ENCODE measurements around the gene NXN. TPM values are rescaled to one million over a fixed set of nuclear protein-coding genes. Genes with fewer than 3 reads are reported as not detected.

Gene NXN
- total RNA-seq, 6 experiments from 2014 or later, result 2.7 to 9.5 (median 8.0) TPM

DNA sequence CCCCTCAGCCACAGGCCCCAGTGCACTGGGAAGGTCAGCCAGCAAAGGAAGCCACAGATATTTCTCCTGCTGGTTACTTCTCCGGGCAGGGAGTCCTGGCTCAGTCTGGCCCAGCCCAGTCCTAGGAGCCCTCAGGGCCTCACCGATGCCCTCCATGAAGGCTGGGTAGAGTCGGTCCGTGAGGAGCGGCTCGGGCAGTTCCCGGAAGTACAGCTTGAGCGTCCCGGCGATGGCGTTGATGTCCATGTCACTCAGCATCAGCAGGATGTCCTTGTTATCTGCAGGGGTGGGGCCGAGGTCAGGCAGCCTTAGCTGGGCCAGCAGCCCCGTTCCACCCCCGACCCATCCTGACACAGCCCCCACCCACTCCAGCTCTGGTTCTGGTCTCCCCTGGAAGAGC, 31.0 kb upstream of the NXN start:
- Histone ChIP-seq H3K4me1 (peaks cover 0 to 7% (median 3%) of the 10 kb centered on the region in 4 donors), H3K9me3 (no peaks in the 10 kb centered on the region), H3K27ac (no peak overlapping the region), H3K27me3 (no peaks in the 10 kb centered on the region), H3K36me3 (peaks cover 0 to 6% (median 0%) of the 10 kb centered on the region in 4 donors), H3K4me3 (no peak overlapping the region)
- ATAC-seq (no peak), DNase-seq (no peak)
- intact Hi-C loops (cut with DNase I), result no loop called here
- TF ChIP-seq, protein P1, sequence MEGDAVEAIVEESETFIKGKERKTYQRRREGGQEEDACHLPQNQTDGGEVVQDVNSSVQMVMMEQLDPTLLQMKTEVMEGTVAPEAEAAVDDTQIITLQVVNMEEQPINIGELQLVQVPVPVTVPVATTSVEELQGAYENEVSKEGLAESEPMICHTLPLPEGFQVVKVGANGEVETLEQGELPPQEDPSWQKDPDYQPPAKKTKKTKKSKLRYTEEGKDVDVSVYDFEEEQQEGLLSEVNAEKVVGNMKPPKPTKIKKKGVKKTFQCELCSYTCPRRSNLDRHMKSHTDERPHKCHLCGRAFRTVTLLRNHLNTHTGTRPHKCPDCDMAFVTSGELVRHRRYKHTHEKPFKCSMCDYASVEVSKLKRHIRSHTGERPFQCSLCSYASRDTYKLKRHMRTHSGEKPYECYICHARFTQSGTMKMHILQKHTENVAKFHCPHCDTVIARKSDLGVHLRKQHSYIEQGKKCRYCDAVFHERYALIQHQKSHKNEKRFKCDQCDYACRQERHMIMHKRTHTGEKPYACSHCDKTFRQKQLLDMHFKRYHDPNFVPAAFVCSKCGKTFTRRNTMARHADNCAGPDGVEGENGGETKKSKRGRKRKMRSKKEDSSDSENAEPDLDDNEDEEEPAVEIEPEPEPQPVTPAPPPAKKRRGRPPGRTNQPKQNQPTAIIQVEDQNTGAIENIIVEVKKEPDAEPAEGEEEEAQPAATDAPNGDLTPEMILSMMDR (IDR thresholded peaks at IDR 0.05), result no peak
- no peak for TF ChIP-seq POLR2A (IDR thresholded peaks at IDR 0.05)
- WGBS (ENCODE audit: insufficient coverage, low coverage, low lambda C conversion rate, missing lambda C conversion rate), result 70% methylated on average over 2 of the region's 14 CpGs

DNA sequence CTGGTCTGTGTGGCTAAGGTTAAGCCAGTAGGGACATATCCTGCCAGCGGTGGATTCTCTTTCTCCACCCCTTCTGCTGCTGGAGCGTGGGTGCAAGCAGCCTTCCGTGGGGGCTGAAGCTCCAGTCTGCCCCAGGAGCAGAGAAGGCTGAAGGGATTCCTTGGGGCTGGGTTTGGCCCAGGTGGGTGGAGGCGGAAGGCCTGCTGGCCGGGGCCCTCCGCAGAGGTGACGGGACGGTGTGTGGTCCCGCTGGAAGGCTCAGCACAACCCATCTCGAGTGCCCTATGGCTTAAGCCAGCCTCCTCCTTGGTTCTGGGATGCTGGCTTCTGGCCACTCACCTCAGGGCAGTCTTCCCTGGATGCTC, 30.5 kb upstream of the NXN start:
- Histone ChIP-seq H3K27me3 (no peaks in the 10 kb centered on the region), H3K36me3 (peaks cover 0 to 6% (median 0%) of the 10 kb centered on the region in 4 donors), H3K4me1 (peaks cover 0 to 11% (median 4%) of the 10 kb centered on the region in 4 donors), H3K27ac (no peak overlapping the region), H3K9me3 (no peaks in the 10 kb centered on the region), H3K4me3 (no peak overlapping the region)
- no peak for ATAC-seq
- intact Hi-C loops (cut with DNase I), result no loop called here
- DNase-seq, result peak in 1 of 3 donors; percentile 9
- WGBS (ENCODE audit: insufficient coverage, low coverage, low lambda C conversion rate, missing lambda C conversion rate), result 80% methylated on average over 7 of the region's 10 CpGs
- TF ChIP-seq POLR2A (IDR thresholded peaks at IDR 0.05), result no peak
- TF ChIP-seq, protein P1 (IDR thresholded peaks at IDR 0.05), result no peak

DNA sequence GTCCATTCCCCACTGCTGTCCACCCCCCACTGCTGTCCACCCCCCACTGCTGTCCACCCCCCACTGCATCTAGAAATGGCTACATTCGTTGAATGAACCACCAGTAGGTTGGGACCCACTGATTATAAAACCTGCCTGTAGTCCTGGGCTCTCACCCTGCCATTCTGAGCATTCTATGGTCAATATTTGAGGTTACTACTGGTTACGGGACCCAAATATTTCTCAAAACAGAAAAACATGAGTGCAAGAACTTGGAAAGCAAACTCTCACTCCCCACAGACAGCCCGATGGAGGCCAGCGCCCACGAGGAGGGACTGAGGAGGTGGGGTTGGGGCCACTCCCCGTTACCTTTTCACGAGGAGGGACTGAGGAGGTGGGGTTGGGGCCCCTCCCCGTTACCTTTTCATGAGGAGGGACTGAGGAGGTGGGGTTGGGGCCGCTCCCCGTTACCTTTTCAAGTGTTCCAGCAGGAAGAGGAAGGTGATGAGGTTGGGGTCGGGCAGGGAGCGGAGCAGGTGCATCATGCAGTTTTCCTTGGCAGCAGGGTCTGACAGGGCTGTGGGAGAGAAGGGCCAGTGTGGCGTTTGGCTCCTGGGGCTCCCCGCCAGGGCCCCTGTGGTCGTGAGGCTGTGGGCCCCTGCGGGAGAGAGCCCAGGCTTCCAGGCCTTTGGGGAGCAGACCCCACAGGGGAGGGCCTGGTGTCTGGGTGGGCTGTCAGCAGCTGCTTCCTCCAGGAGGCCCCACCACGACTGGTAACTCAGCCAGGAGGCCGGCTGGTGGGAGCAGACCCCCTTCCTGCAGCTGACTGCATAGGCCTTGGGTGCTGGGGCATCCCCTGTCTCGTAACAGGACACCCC, 29.9 kb upstream of the NXN start:
- WGBS (ENCODE audit: insufficient coverage, low coverage, low lambda C conversion rate, missing lambda C conversion rate), result 55% methylated on average over 7 of the region's 19 CpGs
- H3K4me1 ChIP-seq, result peaks cover 0 to 12% (median 4%) of the 10 kb centered on the region in 4 donors
- ATAC-seq (no peak), DNase-seq (no peak)
- no peaks in the 10 kb centered on the region for H3K9me3 ChIP-seq
- TF ChIP-seq, protein P1 (IDR thresholded peaks at IDR 0.05), result no peak
- TF ChIP-seq POLR2A (IDR thresholded peaks at IDR 0.05), result no peak
- no peak overlapping the region for H3K27ac ChIP-seq
- intact Hi-C loops (cut with DNase I), result no loop called here
- no peak overlapping the region for H3K4me3 ChIP-seq
- H3K27me3 ChIP-seq, result no peaks in the 10 kb centered on the region
- H3K36me3 ChIP-seq, result peaks cover 0 to 6% (median 0%) of the 10 kb centered on the region in 4 donors

DNA sequence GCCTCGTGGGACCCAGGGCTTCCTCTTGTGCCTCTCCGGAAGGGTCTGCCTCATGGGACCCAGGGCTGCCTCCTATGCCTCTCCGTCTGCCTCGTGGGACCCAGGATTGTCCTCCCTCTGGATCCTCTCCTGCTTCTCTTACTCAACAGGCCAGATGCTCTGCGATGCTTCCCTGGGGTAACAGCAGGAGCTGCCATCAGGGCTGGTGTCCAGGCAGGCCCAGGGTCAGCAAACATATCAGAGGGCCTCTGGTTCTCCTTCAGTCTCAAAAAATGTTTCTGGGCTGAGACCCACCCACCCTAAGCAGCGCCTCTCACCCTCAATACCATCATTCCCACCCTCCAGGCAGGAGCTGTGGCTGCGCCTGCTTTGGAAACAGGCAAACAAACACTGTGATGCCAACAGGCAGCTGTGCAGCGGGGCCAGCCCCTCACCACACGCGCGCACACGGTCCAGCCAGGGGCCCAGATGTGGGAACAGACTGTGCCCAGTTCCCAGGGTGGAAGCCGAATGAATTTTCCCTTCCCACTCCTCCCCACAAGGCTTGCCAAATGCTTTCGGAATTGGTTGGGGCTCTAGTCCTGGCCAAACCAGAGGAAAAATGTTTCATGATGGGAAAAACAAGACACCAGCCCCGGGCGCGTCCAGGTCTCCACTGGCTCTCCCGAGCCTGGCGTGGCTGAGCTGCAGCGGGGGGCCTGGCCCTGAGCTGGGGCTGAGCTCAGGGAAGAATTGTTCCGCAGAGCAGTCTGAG, 28.6 kb upstream of the NXN start:
- Histone ChIP-seq H3K27me3 (no peaks in the 10 kb centered on the region), H3K9me3 (no peaks in the 10 kb centered on the region), H3K4me3 (no peak overlapping the region), H3K27ac (no peak overlapping the region), H3K4me1 (peaks cover 0 to 12% (median 4%) of the 10 kb centered on the region in 4 donors), H3K36me3 (peaks cover 0 to 6% (median 0%) of the 10 kb centered on the region in 4 donors)
- 88% methylated on average over 6 of the region's 21 CpGs for WGBS (ENCODE audit: insufficient coverage, low coverage, low lambda C conversion rate, missing lambda C conversion rate)
- DNase-seq (no peak), ATAC-seq (no peak)
- no peak for TF ChIP-seq POLR2A (IDR thresholded peaks at IDR 0.05)
- TF ChIP-seq, protein P1 (IDR thresholded peaks at IDR 0.05), result no peak
- intact Hi-C loops (cut with DNase I), result no loop called here
